HCT116 (cell line): ENCODE data around the gene SRSF2.

Source experiments
- CEBPB ChIP-seq: IDR thresholded peaks from 2 replicates; pipeline ENCODE4 v1.6.1; 2012; ENCODE audit warnings: low read depth
- EGR1 ChIP-seq: IDR thresholded peaks from 2 replicates; pipeline ENCODE4 v1.6.1; 2012; ENCODE audit warnings: low read depth
- EZH2 ChIP-seq: fragments of 200-600 bp; sonication (generic); IDR thresholded peaks from 2 replicates; pipeline ENCODE4 v1.6.1; 2017; ENCODE audit warnings: antibody characterized with exemption, mixed run types
- EZH2phosphoT487 ChIP-seq: fragments of 200-600 bp; IDR thresholded peaks from 2 replicates; pipeline ENCODE4 v1.6.1; 2018; ENCODE audit warnings: antibody characterized with exemption, borderline replicate concordance
- JUND ChIP-seq: IDR thresholded peaks from 2 replicates; pipeline ENCODE4 v1.6.1; 2012
- POLR2A ChIP-seq: IDR thresholded peaks from 2 replicates; pipeline ENCODE4 v1.7.0; 2011; ENCODE audit warnings: borderline replicate concordance; ENCODE audit not compliant: insufficient read depth, insufficient read length; ENCODE audit errors: extremely low read depth
- SP1 ChIP-seq: IDR thresholded peaks from 2 replicates; pipeline ENCODE4 v1.6.1; 2012; ENCODE audit warnings: low read depth
- YY1 ChIP-seq: IDR thresholded peaks from 2 replicates; pipeline ENCODE4 v1.6.1; 2011; ENCODE audit warnings: low read length, low read depth, moderate library complexity, mild to moderate bottlenecking; ENCODE audit not compliant: insufficient replicate concordance; ENCODE audit errors: extremely low read depth
- TF ChIP-seq, protein P1 (sequence below), 3 experiments: fragments of 200-600 bp in 1 of 3; sonication (generic) in 1 of 3; IDR thresholded peaks in 2 of 3; conservative IDR thresholded peaks in 1 of 3; 2 replicates each; pipeline ENCODE4 v1.5.1; 2012 to 2017; ENCODE audit warnings: low read depth in 2 of 3, low read length in 2 of 3, antibody characterized with exemption in 1 of 3, borderline replicate concordance in 1 of 3, control low read depth in 1 of 3, mild to moderate bottlenecking in 1 of 3, mixed read lengths in 1 of 3, mixed run types in 1 of 3, moderate library complexity in 1 of 3; ENCODE audit not compliant: insufficient read depth in 1 of 3

DNA sequence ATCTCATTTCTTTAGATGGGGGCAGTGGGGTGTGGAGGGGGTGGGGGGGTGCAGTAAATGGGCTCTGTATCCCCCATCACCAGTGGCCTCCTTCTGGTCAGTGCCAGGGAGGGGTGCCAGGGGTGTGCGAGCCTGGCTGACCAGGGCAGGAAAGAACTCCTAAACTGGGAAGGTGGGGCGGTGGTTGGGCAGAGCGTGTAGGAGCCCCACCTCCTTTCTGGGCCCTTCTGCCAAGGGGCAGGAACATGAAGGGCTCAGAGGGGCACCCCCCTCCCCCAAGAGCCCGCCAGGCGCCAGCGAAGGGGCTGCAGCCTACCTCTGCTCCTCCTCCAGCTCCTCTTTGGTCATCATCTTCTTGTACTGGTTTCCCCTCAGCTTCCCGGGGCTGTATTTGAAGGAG lies 52.4 kb downstream of the SRSF2 start:
- no peak for TF ChIP-seq EZH2phosphoT487
- TF ChIP-seq, protein P1, sequence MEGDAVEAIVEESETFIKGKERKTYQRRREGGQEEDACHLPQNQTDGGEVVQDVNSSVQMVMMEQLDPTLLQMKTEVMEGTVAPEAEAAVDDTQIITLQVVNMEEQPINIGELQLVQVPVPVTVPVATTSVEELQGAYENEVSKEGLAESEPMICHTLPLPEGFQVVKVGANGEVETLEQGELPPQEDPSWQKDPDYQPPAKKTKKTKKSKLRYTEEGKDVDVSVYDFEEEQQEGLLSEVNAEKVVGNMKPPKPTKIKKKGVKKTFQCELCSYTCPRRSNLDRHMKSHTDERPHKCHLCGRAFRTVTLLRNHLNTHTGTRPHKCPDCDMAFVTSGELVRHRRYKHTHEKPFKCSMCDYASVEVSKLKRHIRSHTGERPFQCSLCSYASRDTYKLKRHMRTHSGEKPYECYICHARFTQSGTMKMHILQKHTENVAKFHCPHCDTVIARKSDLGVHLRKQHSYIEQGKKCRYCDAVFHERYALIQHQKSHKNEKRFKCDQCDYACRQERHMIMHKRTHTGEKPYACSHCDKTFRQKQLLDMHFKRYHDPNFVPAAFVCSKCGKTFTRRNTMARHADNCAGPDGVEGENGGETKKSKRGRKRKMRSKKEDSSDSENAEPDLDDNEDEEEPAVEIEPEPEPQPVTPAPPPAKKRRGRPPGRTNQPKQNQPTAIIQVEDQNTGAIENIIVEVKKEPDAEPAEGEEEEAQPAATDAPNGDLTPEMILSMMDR (IDR thresholded peaks at IDR 0.05 in 2 of 3, conservative IDR thresholded peaks at IDR 0.05 in 1 of 3; ENCODE audit: borderline replicate concordance in 1 of 3, insufficient read depth in 1 of 3, low read depth in 2 of 3, low read length in 2 of 3): no peak
- TF ChIP-seq EGR1: no peak
- TF ChIP-seq EZH2: no peak
- no peak for TF ChIP-seq JUND
- TF ChIP-seq POLR2A: no peak
- TF ChIP-seq CEBPB: no peak
- TF ChIP-seq SP1: no peak
- TF ChIP-seq YY1: no peak
